HG03460 (cell line): Measurements from ENCODE around the gene FURIN.
"Not testable (repeated sequence)": the region's sequence is repeated elsewhere in the genome, so short reads cannot be mapped to it uniquely, and the experiment has no call there.

Experiments
- ATAC-seq: cut with Tn5 transposase; IDR thresholded peaks from one replicate; pipeline ENCODE4 v1.9.1; 2021; ENCODE audit not compliant: unreplicated experiment

The FURIN gene

DNA sequence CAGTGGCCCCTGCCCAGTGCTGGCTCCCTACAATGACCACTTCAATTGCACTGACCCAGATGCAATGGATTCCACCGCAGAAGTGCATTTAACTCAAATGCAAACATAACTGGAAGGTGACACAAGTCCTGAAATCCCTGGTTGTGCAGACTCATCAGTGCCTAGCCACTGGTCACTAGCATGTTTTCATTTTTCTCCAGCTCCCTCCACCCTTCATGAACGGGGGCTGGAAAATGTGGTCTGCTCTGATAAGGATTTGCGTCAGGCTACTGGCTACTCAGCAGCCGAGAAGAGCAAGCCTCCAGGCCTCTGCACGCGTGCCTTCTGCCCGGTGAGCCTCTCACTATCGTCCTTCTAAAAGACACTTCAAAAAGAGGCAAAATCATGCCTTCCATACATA is 27.4 kb upstream of the FURIN start:
- ATAC-seq = no peak

DNA sequence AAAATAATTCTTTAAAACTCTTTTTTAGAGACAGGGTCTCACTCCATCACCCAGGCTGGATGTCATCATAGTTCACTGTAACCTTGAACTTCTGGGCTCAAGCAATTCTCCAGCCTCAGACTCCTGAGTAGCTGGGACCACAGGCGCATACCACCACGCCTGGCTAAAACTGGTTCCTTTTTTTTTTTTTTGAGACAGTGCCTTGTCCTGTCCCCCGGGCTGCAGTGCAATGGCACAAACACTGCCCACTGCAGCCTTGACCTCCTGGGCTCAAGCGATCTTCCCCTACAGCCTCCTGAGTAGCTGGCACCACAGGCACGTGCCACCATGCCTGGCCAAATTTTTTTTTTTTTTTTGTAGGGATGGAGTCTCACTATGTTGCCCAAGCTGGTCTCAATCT is 23.7 kb upstream of the FURIN start:
- ATAC-seq = no peak

DNA sequence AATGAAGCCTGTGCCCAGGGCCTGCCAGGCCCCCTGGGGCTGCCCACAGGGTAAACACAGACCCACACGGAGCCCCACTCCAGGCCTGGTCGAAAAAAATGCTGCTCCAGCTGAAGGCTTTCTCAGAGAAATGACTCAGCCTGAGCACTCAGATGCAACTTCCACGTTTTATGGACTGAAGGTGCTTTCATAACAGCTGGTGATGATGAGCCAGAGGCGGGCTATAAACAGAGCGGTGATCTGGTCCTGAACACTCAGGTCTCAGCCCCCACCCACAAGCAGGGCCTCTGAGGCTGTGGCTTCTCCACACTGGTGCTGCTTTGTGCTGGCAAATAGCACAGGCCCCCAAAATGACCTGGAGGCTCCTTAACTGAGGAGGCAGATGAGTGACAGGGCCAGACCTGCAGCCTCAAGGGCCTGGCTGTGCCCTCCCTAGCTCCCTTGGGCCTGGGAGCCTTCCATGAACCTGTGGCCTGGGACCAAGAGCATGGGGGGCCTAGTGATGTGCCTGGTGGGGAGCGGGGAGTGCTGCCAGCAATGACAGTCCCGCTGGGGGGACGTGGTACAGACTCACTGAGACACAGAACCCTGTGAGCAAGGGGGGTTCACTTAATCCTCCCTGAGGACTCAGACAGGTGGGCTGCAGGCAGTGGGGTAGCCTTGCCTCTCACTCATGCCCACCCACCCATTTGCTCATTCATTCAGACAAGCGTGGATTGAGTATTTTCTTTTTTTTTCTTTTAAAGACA is 23.0 kb upstream of the FURIN start:
- no peak for ATAC-seq

DNA sequence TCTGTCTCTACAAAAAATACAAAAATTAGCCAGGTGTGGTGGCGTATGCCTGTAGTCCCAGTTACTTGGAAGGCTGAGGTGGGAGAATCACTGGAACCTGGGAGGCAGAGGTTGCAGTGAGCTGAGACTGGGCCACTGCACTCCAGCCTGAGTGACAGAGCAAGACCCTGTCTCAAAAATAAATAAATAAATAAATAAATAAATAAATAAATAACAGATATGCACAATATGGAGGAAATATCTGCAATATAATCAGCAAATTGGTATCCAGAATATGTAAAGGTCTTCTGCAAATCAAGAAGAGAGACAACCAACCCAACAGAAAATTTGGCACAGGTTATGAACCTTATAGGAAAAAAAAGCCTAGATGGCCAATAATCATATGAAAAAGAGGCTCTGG is 19.0 kb upstream of the FURIN start:
- not testable (repeated sequence) for ATAC-seq

DNA sequence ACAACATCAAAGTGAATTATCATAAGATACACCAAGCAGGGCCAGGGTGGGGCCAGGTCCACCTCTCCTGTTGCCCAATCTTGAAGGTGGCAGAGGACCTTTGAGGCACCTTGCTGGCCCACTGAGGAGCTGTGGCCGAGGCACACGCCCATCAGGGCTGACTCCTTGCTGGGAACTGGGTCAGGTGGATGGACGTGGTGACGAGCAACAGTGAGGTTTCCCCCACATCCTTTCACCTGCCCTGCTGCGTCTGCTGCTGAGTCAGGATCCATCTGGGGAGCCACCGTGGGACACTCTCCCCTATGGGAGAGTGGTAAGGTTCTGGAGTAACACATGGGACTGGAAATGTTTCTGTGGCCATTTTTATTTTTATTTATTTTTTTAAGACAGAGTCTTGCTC is 17.3 kb upstream of the FURIN start:
- no peak for ATAC-seq

DNA sequence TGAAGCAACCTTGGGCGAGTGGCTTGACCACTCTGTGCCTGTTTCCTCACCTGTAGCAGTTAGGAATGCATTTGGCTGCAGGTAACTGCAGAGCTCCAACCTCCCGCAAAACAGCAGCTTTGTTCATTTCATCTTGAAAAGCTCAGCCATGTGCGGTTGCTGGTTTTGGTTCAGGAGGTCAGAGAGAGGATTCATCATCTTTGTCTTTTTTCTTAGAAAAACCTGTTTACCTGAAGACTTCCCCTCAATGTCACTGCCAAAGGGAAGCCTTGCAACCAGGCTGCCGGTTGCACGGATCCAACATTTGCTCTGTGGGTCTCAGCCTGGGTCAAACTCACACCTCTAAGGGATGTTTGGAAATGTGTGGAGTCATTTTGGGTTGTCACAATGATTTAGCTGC is 16.4 kb upstream of the FURIN start:
- ATAC-seq = no peak

DNA sequence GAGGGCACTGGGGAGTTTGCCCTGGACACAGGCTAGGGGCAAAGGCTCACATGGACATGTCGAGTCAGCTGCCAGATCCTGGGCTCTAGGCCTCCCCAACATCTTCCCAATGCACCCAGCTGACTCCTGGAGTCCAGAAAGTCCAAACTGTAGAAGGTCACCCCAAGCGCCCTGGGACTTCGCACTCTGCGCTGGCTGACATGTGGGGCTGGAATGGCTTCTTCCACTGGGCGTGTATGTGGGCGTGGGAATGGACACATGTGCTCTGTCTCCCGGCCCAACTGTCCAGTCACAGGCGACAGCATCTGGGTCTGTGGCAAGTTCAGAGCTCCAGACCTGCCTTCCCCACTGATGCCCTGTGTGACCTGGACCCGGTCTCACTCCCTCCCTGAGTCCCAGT is 13.2 kb upstream of the FURIN start:
- ATAC-seq = no peak

DNA sequence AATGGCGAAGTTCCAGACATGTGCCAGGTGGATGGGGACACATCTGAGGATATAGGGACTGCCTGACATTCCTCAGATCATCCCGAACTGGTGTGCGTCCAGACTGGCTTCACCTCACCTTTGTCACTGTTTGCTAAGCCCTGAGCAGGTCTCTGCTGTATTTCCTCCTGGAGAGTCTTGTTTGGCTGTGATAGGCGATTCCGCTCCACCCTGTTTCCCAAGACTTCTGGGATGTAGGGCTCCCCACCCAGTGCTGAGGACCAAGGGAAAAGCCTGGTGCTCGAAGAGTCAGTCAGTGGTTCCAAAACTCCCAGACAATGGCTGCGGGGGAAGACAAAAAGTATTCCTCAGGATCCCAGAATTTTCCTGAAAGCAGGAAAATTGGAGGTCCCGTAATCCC is 11.1 kb upstream of the FURIN start:
- no peak for ATAC-seq

DNA sequence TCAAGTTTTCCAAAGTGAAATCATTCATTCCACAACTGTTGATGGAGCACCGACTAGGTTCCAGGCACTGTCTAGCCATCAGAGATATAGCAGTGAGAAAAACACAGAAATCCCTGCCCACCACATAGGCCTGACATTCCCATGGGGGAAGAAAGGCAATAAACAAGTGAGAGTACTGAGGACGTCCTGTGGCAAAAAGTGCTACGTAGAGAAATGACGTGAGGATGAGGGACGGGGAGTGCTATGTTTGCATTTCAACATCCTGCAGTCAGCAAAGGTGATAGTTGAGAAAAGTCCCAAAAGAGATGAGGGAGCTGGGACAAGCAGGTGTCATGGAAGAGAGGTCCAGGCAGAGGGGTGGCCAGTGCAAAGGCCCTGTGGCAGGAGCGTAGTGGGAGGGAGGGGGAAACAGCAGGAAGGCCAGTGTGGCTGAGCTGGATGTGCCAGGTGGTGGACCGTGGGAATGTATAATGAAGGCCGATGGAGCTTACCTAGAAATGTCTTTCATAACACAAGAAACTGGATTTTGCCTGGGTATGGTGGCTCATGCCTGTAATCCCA is 10.4 kb upstream of the FURIN start:
- ATAC-seq = no peak

DNA sequence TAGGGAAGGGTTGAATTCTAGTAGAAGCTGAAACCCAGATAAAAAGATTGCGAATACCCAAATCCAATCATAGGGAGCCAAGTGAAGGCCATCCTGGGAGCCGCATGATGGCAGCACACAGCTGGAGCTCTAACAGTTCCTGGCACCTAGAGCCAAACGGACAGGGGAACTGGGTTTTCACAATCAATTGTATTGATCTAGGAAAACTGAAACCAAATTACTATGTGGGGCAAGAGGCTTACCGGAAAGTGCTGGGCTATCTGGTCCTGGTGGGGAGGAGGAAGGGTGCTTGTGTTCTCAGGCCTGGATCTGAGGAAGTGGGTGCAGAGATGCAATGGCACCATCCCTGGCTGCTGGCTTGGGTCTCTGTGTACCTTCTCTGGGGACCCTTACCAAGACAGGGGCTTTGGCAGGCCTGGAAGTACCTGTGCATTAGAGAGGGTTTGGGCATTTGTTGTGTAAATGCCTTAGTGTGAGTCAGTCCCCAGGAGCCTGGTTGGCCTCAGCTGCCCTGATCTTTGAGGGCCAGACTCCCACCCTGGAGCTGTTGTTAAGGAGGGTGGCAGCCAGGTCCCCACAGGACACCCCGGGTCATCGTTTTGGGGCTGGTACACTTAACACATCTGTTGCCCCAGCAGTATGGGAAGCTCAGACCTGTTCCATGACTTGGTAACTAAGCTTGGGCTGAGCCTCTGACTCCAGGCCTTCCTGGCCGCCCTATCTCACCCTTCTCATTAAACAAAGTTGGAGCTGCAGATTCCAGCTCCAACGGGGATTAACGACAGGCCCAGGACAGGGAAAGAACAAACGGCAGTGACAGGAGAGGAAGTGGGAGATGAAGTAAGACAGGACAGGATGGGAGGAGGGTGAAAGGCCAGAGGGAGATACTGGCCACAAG is 8.9 kb upstream of the FURIN start:
- ATAC-seq = no peak

DNA sequence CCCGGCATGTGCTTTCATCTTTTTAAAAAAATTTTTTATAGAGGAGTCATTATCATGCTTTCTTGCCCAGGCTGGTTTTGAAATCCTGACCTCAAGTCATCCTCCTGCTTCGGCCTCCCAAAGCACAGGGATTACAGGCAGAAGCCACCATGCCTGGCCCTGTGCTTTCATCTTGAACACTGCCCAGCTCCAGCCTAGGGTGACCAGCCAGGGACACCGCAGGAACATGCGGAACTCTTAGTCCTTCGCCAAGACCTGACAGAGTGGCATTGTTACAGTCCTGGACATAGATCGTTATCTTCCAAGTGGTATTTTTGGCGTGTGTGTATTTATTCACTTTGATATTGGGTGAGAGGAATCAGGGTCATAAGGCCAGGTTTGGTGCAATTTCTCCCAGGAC is 7.9 kb upstream of the FURIN start:
- ATAC-seq = no peak

DNA sequence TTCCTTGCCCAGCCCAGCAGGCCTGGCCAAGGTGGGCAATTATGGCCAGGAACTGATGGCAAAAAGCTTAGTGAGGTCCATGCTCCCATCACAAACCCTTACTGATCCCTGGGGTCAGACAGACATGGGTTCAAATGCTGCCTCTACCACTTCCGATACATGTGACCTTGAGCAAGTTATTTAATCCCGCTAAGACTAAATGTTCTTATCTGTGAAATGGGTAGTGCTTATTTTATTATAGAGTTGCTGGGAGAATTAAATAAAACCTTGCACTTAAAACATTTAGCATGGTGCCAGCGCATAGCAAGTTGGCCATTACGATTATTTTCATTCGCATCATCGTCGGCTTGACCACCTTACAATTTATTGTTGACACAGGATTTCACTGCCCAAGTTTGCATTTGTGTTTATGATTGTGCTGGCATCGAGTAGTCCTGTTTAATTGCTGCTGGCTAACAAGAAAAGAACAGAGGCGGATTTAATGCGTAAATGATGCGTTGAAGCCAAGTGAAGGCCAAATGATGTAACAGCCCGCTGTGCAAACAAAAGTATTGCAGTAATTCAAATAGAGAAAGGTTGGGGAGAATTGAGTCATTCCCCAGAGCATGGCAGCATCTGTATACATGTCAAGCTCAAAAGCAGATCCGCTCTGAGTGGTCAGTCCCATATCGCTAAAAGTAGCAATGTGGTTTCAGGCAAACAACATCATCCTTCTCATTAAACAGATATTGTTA is 7.3 kb upstream of the FURIN start:
- no peak for ATAC-seq

DNA sequence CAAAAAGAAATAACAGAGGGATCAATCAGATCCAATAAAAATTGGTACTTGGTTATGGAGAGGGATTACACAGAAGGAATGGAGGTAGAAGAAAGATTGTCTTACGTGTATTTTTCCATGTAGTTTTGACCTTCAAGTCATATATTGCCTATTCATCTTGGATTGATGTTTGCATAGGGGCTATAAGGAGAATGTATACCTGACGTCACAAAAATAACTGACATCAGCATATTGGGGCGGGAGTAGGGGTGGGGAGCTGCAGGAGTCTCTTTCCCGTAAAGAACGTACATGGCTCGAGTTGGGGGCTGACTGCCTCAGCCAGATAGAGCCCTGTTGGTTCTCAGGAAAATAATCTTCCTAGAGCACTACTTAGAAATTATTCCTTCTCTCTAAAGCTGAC is 5.9 kb upstream of the FURIN start:
- ATAC-seq = no peak

DNA sequence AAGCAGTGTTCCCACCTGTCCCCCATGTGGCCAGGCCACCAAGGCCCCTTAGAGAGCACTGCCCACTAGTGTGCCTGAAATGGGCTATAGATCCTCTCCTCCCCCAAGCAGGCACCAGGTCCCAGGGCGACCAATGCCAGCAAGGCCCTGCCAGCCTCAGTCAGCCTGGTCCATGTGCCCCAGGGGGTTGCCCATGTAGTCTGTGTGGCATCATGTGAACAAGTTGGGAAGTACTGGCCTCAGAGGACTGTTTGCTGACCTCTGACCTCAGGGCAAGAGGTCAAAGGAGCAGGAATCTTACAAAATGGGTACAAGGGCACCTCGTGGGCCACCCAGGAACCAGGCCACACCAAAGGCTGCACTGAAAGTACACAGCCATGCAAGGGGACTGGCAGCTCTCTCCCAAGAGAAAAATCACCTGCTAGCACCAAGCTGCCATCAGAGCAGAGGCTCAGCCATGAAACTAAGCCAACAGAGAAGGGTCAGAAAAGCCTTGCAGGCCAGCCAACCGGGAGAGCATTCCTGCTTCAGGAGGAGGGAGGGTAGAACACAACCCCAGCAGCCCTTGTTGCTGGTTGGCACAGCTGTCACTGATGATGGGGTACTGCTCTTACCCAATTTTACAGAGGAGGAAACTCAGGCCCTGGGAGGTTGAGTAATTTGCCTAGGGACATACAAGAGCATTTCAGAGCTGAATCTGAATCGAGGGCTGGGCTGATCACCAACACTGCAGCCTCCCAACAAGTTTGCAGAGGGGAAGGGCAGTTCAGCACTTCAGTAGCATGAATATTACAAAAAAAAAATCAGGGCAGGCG is 5.2 kb upstream of the FURIN start:
- no peak for ATAC-seq

DNA sequence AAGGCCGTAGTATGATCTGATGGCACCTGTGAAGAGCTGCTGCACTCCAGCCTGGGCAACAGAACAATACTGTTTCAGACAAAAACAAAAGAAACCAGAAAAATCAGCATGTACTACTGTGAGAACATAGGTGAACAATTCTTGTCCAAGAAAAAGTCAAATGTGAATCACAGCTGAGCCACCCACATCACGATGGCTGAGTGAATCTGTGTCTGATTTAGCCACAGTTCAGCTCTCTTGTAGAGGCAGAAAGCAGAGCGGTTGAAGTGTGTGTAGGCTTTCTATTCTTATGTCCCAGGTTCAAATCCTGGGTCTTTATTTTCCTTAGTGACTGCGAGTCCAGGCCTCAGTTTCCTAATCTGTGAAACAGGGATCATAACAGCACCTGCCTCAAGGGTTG is 4.4 kb upstream of the FURIN start:
- ATAC-seq = no peak

DNA sequence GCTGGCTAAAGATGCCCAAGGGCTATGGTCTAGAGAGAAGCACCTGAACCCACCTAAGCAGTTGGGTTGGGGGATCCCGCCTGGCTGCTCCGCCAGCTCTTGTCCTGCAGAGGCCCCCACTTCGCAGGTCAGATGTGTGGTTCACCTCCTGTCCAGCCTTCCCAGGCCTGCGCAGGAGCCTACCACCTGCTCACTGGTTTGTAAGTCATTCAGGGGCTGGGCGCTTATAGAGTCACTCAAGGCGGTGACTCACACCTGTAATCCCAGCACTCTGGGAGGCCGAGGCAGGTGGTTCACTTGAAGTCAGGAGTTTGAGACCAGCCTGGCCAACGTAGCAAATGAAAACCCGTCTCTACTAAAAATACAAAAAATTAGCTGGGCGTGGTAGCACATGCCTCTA is 3.9 kb upstream of the FURIN start:
- ATAC-seq = no peak

DNA sequence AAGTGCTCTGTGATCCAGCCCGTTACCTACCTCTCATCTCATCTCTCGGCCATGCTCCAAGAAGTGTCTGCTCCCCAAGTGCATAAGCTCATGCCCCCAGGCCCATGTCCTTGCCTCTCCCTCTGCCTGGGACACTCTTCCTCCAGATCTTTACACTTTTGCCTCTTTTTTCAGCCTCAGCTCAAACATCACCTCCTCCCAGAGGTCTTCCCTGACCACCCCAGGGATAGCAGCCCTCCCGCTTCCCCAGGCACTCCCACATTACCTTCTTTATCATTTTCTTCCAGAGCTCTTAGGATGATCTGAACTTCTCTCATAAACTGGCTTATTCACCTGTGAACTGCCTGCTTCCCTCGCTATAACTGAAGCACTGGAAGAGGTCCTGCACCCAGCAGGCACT is 2.7 kb upstream of the FURIN start:
- no peak for ATAC-seq

DNA sequence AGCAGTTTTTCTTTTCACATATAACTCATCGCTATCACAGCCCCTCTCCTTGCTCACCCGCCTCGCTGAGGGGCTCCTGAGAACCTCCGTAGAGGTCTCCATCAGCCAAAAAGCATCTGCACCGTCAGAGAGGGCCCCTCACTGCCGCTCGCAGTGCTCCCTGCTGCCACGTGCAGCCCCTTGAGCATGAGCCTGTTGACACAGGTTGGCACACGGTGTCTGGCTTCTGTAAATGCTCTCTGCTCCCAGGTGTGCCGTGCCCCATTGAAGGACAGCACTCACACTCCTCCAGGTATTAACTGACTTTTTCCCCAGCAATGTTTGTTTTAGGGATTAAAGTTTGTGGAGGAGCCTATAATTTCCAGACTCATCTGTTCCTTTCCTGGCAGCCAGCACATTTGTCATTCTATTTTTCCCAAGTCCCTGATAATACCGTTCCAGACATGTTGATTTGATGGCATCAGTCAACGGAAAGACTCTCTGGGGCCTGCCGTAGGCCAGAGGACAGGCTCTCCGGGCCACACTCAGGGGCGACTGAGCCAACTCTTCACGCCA is 2.1 kb upstream of the FURIN start:
- ATAC-seq = no peak

DNA sequence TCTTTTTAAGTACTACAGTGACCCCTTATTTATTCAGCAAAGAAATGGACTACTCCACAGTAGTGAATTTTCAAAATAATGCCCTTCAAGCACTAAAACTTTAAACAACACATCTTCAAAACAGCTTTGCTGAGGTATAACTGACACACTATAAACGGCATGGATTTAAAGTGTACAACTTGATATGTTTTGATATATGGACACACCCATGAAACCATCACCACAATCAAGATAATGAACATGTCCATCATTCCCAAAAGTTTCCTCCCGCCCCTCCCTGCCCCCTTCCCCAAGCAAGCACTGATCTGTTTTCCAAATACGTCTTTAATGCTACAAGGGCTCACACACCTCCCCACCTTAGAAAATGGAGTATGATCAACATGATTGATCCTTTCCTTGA is 1.6 kb upstream of the FURIN start:
- ATAC-seq = no peak

DNA sequence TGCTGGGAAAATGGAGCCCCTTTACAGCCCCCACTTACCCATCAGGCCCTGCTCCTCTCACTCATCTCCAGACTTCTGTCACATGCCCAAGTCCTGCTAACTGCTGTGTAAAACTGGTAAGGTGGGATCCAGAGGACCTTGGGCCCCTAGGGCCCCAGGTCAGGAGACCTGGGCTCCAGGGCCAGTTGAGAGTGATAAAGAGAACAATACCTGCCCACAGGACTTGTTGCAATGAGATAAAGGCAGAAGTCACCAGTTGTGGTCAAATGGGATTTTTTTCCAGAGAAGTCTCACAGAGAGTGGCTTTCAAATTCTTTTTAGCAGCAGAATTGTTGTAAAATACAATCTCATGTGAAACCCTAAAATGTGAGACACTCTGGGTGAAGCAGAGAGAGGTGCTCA is 753 bp downstream of the FURIN start:
- no peak for ATAC-seq
